ENCODE measurements around the gene SPATA17.

- TF ChIP-seq EZH2phosphoT487 (IDR thresholded peaks at IDR 0.05; ENCODE audit: insufficient read depth, low read depth) (no peak), EZH2 (IDR thresholded peaks at IDR 0.05; ENCODE audit: insufficient read depth, poor library complexity, severe bottlenecking) (no peak)
Measured at GRCh38 chr1:217847643-217848042, 216.5 kb downstream of the SPATA17 start.
